Measurements from ENCODE around the gene KRTAP21-3.

DNA sequence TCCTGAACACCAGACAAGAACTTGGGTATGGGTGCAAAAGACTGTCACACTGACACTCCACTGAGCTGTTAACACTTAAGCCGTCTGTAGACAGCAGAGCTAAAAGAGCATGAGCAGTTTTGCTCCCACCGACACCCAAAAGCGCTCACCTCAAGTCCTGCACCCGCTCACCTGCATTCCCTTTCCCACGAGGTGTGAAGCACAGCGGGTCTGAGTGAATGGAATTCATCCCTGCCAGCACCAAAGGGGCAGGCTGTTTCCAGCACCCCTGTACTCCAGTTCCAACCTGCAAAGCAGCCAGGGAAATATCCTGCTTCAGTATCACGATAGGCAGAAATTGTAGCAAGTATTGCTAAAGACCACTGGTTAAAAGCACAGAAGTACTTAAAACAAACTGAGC lies 28.8 kb downstream of the KRTAP21-3 start:
- TF ChIP-seq POLR2A (IDR thresholded peaks at IDR 0.05) = no peak
- TF ChIP-seq, protein P1, sequence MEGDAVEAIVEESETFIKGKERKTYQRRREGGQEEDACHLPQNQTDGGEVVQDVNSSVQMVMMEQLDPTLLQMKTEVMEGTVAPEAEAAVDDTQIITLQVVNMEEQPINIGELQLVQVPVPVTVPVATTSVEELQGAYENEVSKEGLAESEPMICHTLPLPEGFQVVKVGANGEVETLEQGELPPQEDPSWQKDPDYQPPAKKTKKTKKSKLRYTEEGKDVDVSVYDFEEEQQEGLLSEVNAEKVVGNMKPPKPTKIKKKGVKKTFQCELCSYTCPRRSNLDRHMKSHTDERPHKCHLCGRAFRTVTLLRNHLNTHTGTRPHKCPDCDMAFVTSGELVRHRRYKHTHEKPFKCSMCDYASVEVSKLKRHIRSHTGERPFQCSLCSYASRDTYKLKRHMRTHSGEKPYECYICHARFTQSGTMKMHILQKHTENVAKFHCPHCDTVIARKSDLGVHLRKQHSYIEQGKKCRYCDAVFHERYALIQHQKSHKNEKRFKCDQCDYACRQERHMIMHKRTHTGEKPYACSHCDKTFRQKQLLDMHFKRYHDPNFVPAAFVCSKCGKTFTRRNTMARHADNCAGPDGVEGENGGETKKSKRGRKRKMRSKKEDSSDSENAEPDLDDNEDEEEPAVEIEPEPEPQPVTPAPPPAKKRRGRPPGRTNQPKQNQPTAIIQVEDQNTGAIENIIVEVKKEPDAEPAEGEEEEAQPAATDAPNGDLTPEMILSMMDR (IDR thresholded peaks at IDR 0.05) = no peak
